Measurements from ENCODE around the gene PID1. TPM values are rescaled to one million over a fixed set of nuclear protein-coding genes. Genes with fewer than 3 reads are reported as not detected.

The PID1 gene
- total RNA-seq, 2 experiments from 2014 or later = not detected

GRCh38 chr2:229175497-229175863 is 95.6 kb downstream of the PID1 start:
- BruUV-seq (replicated peaks) = no TSS peak
- Histone ChIP-seq H4K20me1 (ENCODE audit: insufficient read depth, low read length) (no peaks in the 10 kb centered on the region), H3K4me3 (ENCODE audit: low read depth, low read length, poor library complexity, severe bottlenecking) (no peak overlapping the region), H3K9me2 (ENCODE audit: insufficient read depth, low read length) (no peaks in the 10 kb centered on the region), H3K4me2 (ENCODE audit: low read length) (no peak overlapping the region), H3K79me2 (ENCODE audit: insufficient read depth, low read depth, low read length) (no peaks in the 10 kb centered on the region), H2AFZ (ENCODE audit: low read length) (no peak overlapping the region), H3K4me1 (ENCODE audit: insufficient read depth, low read length, poor library complexity, severe bottlenecking) (no peaks in the 10 kb centered on the region), H3K9me3 (ENCODE audit: low read length) (no peaks in the 10 kb centered on the region), H3K27ac (ENCODE audit: low read depth, low read length, poor library complexity, severe bottlenecking) (no peak overlapping the region), H3K36me3 (ENCODE audit: insufficient read depth, low read length) (no peaks in the 10 kb centered on the region)
- intact Hi-C loops (cut with micrococcal nuclease; ENCODE audit: unreplicated experiment) = no loop called here
- CTCF ChIA-PET (ENCODE audit: unreplicated experiment) = no interaction called here
- DNase-seq (ENCODE audit: low spot score) = no peak
- POLR2A ChIA-PET = interaction anchor here (0.9 kb wide), 1 partner anchor 21 kb away, joined by 3 read pairs; no protein-coding TSS in a partner anchor
- no peak for TF ChIP-seq CTCF (conservative IDR thresholded peaks at IDR 0.05; ENCODE audit: low read length)
- TF ChIP-seq EZH2phosphoT487 (IDR thresholded peaks at IDR 0.05; ENCODE audit: borderline replicate concordance, low read depth, low read length) = no peak

- Histone ChIP-seq H3K36me3 (ENCODE audit: insufficient read depth, low read length) (no peaks in the 10 kb centered on the region), H3K4me2 (ENCODE audit: low read length) (no peak overlapping the region), H2AFZ (ENCODE audit: low read length) (no peak overlapping the region), H3K9me3 (ENCODE audit: low read length) (no peaks in the 10 kb centered on the region), H3K4me1 (ENCODE audit: insufficient read depth, low read length, poor library complexity, severe bottlenecking) (no peaks in the 10 kb centered on the region), H4K20me1 (ENCODE audit: insufficient read depth, low read length) (no peaks in the 10 kb centered on the region), H3K79me2 (ENCODE audit: insufficient read depth, low read depth, low read length) (no peaks in the 10 kb centered on the region), H3K27ac (ENCODE audit: low read depth, low read length, poor library complexity, severe bottlenecking) (no peak overlapping the region), H3K9me2 (ENCODE audit: insufficient read depth, low read length) (no peaks in the 10 kb centered on the region), H3K4me3 (ENCODE audit: low read depth, low read length, poor library complexity, severe bottlenecking) (no peak overlapping the region)
- no peak for DNase-seq (ENCODE audit: low spot score)
- ChIA-PET POLR2A (interaction anchor here (0.9 kb wide), 1 partner anchor 20 kb away, joined by 3 read pairs; no protein-coding TSS in a partner anchor), CTCF (ENCODE audit: unreplicated experiment) (no interaction called here)
- TF ChIP-seq EZH2phosphoT487 (IDR thresholded peaks at IDR 0.05; ENCODE audit: borderline replicate concordance, low read depth, low read length) (no peak), CTCF (conservative IDR thresholded peaks at IDR 0.05; ENCODE audit: low read length) (no peak)
- intact Hi-C loops (cut with micrococcal nuclease; ENCODE audit: unreplicated experiment) = no loop called here
- BruUV-seq (replicated peaks) = no TSS peak
Measured at GRCh38 chr2:229174794-229175496, 96.1 kb downstream of the PID1 start.

GRCh38 chr2:229173825-229174359 is 97.2 kb downstream of the PID1 start:
- Histone ChIP-seq H3K9me3 (ENCODE audit: low read length) (no peaks in the 10 kb centered on the region), H3K79me2 (ENCODE audit: insufficient read depth, low read depth, low read length) (no peaks in the 10 kb centered on the region), H3K4me3 (ENCODE audit: low read depth, low read length, poor library complexity, severe bottlenecking) (no peak overlapping the region), H3K4me2 (ENCODE audit: low read length) (no peak overlapping the region), H4K20me1 (ENCODE audit: insufficient read depth, low read length) (no peaks in the 10 kb centered on the region), H3K9me2 (ENCODE audit: insufficient read depth, low read length) (no peaks in the 10 kb centered on the region), H3K36me3 (ENCODE audit: insufficient read depth, low read length) (no peaks in the 10 kb centered on the region), H3K27ac (ENCODE audit: low read depth, low read length, poor library complexity, severe bottlenecking) (no peak overlapping the region), H2AFZ (ENCODE audit: low read length) (no peak overlapping the region), H3K4me1 (ENCODE audit: insufficient read depth, low read length, poor library complexity, severe bottlenecking) (no peaks in the 10 kb centered on the region)
- POLR2A ChIA-PET = interaction anchor here (0.5 to 1.1 kb wide), 2 partner anchors 10 to 926 kb away, joined by 3 to 4 read pairs; no protein-coding TSS in a partner anchor
- CTCF ChIA-PET (ENCODE audit: unreplicated experiment) = no interaction called here
- no peak for DNase-seq (ENCODE audit: low spot score)
- no TSS peak for BruUV-seq (replicated peaks)
- intact Hi-C loops (cut with micrococcal nuclease; ENCODE audit: unreplicated experiment) = no loop called here
- TF ChIP-seq CTCF (conservative IDR thresholded peaks at IDR 0.05; ENCODE audit: low read length) = no peak
- no peak for TF ChIP-seq EZH2phosphoT487 (IDR thresholded peaks at IDR 0.05; ENCODE audit: borderline replicate concordance, low read depth, low read length)

Data from OCI-LY7 (cell line).